ENCODE results near the gene HES4.

DNA sequence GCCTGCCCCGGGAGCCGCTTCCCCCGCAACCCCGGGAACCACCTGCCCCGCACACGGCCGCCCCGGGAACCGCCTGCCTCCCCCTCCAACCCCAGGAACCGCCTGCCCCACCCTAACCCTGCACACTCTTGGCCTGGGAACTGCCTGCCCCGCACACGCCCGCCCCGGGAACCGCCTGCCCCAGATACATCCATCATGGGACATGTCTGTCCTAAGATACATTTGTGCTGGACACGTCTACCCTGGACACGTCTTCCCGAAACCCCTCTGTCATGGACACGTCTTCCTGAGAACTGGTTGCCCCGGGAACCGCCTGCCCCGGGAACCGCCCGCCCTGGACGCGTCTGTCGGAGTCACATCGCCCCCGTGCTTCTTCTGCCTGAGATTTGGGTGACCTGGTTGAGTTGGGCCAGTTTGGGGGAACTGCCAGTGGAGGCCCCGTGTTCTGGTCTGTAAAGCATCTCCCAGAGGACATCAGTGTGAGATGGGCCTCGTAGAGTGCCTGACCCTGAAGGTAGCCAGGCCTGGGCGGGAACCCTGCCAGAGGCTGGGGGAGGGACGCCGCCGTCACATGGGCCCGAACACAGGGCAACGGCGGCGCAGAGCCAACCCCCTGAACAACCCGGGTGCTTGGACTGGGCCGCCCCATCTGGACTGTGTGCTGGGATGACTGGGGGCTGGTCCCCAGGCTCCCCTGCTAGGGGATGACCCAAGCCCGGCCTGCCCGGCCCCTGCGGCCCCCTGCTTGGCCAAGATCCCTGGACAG lies 21.6 kb downstream of the HES4 start:
- TF ChIP-seq EP300 (IDR thresholded peaks at IDR 0.05; ENCODE audit: borderline replicate concordance in 1 of 2, low read depth in 1 of 2, low read length in 1 of 2): no peak
- no peak for TF ChIP-seq CTCF (IDR thresholded peaks at IDR 0.05)
- no peak for TF ChIP-seq RFX5 (IDR thresholded peaks at IDR 0.05; ENCODE audit: low read length)
- no peak for TF ChIP-seq MAX (IDR thresholded peaks at IDR 0.05; ENCODE audit: low read depth)
- TF ChIP-seq, protein P1, sequence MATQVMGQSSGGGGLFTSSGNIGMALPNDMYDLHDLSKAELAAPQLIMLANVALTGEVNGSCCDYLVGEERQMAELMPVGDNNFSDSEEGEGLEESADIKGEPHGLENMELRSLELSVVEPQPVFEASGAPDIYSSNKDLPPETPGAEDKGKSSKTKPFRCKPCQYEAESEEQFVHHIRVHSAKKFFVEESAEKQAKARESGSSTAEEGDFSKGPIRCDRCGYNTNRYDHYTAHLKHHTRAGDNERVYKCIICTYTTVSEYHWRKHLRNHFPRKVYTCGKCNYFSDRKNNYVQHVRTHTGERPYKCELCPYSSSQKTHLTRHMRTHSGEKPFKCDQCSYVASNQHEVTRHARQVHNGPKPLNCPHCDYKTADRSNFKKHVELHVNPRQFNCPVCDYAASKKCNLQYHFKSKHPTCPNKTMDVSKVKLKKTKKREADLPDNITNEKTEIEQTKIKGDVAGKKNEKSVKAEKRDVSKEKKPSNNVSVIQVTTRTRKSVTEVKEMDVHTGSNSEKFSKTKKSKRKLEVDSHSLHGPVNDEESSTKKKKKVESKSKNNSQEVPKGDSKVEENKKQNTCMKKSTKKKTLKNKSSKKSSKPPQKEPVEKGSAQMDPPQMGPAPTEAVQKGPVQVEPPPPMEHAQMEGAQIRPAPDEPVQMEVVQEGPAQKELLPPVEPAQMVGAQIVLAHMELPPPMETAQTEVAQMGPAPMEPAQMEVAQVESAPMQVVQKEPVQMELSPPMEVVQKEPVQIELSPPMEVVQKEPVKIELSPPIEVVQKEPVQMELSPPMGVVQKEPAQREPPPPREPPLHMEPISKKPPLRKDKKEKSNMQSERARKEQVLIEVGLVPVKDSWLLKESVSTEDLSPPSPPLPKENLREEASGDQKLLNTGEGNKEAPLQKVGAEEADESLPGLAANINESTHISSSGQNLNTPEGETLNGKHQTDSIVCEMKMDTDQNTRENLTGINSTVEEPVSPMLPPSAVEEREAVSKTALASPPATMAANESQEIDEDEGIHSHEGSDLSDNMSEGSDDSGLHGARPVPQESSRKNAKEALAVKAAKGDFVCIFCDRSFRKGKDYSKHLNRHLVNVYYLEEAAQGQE (IDR thresholded peaks at IDR 0.05; ENCODE audit: low read depth, low read length): no peak
